ENCODE measurements around the gene FAXC. TPM values are rescaled to one million over a fixed set of nuclear protein-coding genes. Genes with fewer than 3 reads are reported as not detected.

FAXC gene
- total and polyA plus RNA-seq, 2 of the 8 experiments (the other 6 are each of a cell fraction or from before 2014, with no cell fraction given), result 23.2 to 29.8 TPM

DNA sequence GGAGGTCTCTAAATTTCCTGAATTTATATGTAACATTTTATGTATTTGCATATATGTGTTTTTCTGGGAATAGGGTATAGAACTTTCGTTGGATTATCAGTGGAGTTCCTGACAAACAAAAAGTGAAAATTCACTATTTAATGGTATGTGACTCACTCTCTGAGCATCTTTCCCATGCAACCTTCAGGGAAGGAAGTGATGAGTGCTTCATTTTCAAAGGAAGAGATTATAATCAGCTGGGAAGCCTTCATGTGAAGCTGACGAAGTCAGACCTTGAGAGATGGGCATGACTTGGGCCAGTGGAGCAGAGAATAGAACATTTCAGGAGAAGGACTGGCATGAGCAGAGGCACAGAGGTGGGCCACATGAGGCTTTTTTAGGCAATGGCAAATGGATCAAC lies 72.7 kb downstream of the FAXC start (continued):
- TF ChIP-seq POU5F1 (IDR thresholded peaks at IDR 0.05; ENCODE audit: low read depth, low read length), result no peak
